ENCODE results near the gene TMEM178B.

Gene TMEM178B

DNA sequence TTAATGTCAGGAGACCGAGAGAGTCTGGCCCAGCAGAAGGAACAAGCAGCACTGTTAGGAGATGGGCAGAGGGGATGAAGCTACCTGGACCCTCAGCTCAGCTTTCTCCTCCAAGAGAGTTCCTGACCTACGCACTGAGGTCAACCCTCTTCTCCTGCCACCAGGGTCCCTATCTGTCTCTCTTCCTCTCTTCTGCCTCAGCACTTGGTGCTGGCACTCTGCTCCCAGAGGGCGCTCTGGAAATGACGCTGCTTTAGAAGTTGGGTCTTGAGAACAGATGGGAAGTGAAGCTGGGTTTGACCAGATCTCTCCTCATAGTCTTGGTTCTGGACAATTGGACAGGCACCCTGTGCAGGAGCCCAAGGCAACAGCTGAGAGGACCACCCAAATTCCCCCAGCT is 261.3 kb downstream of the TMEM178B start:
- no peak overlapping the region for H3K4me3 ChIP-seq (ENCODE audit: low read depth, low read length)
- H3K4me1 ChIP-seq (ENCODE audit: control insufficient read depth, insufficient read depth, low read length, unreplicated experiment) = no peaks in the 10 kb centered on the region
- H3K79me2 ChIP-seq (ENCODE audit: control insufficient read depth, insufficient read depth, low read length, unreplicated experiment) = no peaks in the 10 kb centered on the region
- no peaks in the 10 kb centered on the region for H3K27me3 ChIP-seq (ENCODE audit: insufficient read depth, low read length)
- H2AFZ ChIP-seq (ENCODE audit: low read length, unreplicated experiment) = no peak overlapping the region
- H3K36me3 ChIP-seq (ENCODE audit: insufficient read depth, low read length) = no peaks in the 10 kb centered on the region
- H3K27ac ChIP-seq (ENCODE audit: low read depth, low read length) = no peak overlapping the region

DNA sequence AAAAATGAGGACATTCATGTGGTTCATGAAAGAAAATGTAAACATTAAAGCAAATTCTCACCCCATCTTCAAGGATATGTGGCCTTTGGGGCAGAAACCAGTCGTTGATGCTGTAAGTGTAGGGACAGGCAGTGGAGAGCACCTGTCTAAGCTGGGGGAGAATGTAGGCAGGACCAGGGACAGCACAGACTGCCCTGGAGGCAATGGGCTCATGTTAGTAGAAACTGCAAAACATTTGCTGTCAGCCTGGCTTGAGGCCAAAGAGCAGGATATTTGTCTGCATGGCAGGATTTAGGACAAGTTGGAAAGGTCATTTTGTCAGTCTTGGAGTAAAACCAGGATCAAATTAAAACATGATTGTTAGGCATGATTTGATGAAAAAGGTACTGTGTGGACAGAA is 265.7 kb downstream of the TMEM178B start:
- Histone ChIP-seq H2AFZ (ENCODE audit: low read length, unreplicated experiment) (no peak overlapping the region), H3K36me3 (ENCODE audit: insufficient read depth, low read length) (no peaks in the 10 kb centered on the region), H3K27ac (ENCODE audit: low read depth, low read length) (no peak overlapping the region), H3K4me1 (ENCODE audit: control insufficient read depth, insufficient read depth, low read length, unreplicated experiment) (no peaks in the 10 kb centered on the region), H3K79me2 (ENCODE audit: control insufficient read depth, insufficient read depth, low read length, unreplicated experiment) (no peaks in the 10 kb centered on the region), H3K27me3 (ENCODE audit: insufficient read depth, low read length) (peaks cover 6% of the 10 kb centered on the region; the same call in 1 of the 2 replicates), H3K4me3 (ENCODE audit: low read depth, low read length) (no peak overlapping the region)

DNA sequence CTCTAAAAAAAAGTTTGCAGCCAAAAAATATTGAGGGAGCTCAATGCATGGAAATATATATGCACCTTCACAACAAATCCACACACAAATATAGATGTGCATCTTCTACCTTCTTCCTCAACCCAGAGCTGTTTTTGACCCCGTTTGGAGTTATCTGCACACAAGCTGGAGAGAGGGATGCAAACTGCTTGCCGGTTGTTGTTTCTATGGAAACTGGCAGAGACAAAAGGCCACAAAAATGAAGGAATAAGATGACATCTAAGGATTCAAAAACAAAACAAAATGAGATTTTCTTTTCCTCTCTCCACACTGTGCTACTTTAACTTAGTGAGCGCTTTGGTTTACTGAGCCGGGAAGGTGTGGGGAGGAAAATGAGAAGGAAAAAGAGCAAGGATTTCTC is 267.1 kb downstream of the TMEM178B start:
- Histone ChIP-seq H3K36me3 (ENCODE audit: insufficient read depth, low read length) (no peaks in the 10 kb centered on the region), H3K4me1 (ENCODE audit: control insufficient read depth, insufficient read depth, low read length, unreplicated experiment) (no peaks in the 10 kb centered on the region), H3K27me3 (ENCODE audit: insufficient read depth, low read length) (peaks cover 6% of the 10 kb centered on the region; the same call in 1 of the 2 replicates), H3K4me3 (ENCODE audit: low read depth, low read length) (no peak overlapping the region), H3K27ac (ENCODE audit: low read depth, low read length) (no peak overlapping the region), H2AFZ (ENCODE audit: low read length, unreplicated experiment) (no peak overlapping the region), H3K79me2 (ENCODE audit: control insufficient read depth, insufficient read depth, low read length, unreplicated experiment) (no peaks in the 10 kb centered on the region)

DNA sequence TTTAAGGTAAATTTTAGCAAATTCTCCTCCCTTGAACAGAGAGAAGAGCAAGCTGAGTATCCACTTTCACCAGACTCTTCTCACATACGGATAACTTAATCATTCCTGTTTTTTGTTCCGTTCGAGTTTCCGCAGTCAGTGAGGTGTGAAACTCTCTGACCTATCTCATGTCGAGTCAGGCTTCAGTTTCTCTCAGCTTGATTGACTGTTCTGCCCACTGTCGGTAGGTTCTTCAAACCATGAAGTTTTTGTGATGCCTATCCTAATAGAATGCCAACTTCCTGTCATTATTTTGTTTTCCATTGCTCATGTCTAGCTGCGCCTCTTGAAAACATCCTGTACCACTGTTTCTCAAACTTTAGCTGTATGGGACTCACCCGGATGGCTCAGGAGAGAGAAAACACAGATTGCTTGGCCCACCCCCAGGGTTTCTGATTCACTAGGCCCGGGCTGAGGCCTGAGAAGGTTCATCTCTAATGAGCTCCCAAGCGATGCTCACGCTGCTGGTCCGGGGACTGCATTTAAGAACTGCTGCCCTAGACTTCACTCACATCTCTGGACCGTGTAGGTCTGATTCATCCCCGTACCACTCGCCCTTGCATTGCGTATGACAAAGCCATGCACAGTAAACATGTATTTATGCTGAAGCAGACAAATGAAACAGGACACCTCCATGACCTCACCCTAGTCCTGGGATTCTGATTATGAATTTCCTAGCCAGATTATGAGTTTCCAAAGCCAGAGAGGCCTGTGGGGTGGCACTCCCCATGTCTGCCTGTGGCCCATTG is 269.0 kb downstream of the TMEM178B start:
- Histone ChIP-seq H3K27ac (ENCODE audit: low read depth, low read length) (no peak overlapping the region), H3K36me3 (ENCODE audit: insufficient read depth, low read length) (no peaks in the 10 kb centered on the region), H2AFZ (ENCODE audit: low read length, unreplicated experiment) (no peak overlapping the region), H3K4me3 (ENCODE audit: low read depth, low read length) (no peak overlapping the region), H3K79me2 (ENCODE audit: control insufficient read depth, insufficient read depth, low read length, unreplicated experiment) (no peaks in the 10 kb centered on the region), H3K27me3 (ENCODE audit: insufficient read depth, low read length) (peaks cover 6% of the 10 kb centered on the region; the same call in 1 of the 2 replicates), H3K4me1 (ENCODE audit: control insufficient read depth, insufficient read depth, low read length, unreplicated experiment) (no peaks in the 10 kb centered on the region)

DNA sequence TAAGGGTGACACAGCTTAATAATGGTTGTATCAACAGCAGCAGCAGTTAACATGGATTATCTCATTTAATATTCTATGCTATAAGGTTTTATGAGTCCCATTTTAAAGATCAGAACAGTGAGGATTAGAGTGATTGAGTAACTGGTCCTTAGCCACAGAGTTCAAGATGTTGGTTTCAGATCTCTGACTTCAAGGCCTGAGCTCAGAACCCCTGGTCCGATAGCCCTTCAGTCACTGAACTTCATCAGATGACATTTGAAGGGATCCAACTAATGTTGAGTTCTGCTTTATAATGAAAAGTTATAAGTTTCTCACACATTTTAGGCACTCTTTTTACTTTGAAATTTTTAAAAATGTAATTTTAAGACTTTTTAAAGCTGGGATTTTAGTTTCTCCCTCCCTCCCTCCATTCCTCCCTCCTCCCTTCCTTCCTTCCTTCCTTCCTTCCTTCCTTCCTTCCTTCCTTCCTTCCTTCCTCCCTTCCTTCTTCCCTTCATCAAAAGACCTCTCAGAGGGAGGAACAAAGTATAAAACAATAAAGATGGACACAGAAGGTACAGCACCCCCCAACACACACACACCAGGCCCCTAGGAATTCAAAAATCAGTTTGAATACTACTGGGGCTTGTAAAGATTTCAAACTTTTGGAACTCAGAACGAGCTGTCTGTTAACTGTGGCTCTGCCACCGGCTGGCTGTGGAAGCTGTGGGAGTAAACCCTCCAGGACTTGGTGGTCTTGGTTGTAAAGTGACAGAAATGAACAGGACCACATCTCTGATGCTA is 270.5 kb downstream of the TMEM178B start:
- Histone ChIP-seq H2AFZ (ENCODE audit: low read length, unreplicated experiment) (no peak overlapping the region), H3K36me3 (ENCODE audit: insufficient read depth, low read length) (no peaks in the 10 kb centered on the region), H3K27me3 (ENCODE audit: insufficient read depth, low read length) (peaks cover 12% of the 10 kb centered on the region; the same call in 1 of the 2 replicates), H3K4me3 (ENCODE audit: low read depth, low read length) (no peak overlapping the region), H3K79me2 (ENCODE audit: control insufficient read depth, insufficient read depth, low read length, unreplicated experiment) (no peaks in the 10 kb centered on the region), H3K27ac (ENCODE audit: low read depth, low read length) (no peak overlapping the region), H3K4me1 (ENCODE audit: control insufficient read depth, insufficient read depth, low read length, unreplicated experiment) (no peaks in the 10 kb centered on the region)

DNA sequence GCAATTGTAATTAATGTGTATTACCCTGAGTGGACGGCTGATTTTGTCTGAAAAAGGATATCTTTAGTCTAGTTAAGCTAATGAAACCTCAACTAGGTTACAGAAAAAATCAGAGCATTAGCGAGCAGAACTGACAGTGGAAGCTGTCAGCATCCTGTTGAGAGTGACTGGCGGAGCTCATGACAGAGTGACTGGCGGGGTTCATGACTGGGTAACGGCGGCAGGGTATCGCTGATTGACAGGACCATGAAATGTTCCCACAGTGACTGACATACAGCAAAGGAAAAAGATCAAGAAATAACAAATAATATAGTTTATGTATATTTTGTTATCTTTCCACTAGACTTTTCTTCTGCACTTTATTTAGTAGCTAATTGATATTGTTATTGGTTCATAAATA is 274.9 kb downstream of the TMEM178B start:
- H3K27me3 ChIP-seq (ENCODE audit: insufficient read depth, low read length) = peaks cover 6% of the 10 kb centered on the region; the same call in 1 of the 2 replicates
- no peak overlapping the region for H3K4me3 ChIP-seq (ENCODE audit: low read depth, low read length)
- H3K4me1 ChIP-seq (ENCODE audit: control insufficient read depth, insufficient read depth, low read length, unreplicated experiment) = peaks cover 3% of the 10 kb centered on the region

DNA sequence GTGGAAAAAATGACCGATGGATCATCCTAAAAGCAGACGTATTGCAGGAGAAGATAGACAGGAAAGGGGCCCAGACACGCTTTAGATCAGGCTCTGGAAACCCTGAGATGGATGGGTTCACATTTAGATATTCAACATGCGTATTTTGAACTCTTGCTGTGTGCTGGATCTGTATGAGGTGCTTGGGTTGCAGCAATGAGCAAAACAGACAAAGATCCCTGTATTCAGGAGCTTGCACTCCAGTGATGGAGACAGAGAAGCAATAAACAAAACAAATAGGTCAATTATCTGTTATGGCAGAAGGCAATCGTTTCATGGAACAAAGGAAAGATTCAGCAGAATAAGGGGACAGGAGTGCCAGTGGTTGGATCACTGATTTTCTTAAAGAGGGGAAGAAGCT is 275.5 kb downstream of the TMEM178B start:
- H3K79me2 ChIP-seq (ENCODE audit: control insufficient read depth, insufficient read depth, low read length, unreplicated experiment) = no peaks in the 10 kb centered on the region
- no peak overlapping the region for H3K27ac ChIP-seq (ENCODE audit: low read depth, low read length)
- H3K27me3 ChIP-seq (ENCODE audit: insufficient read depth, low read length) = peaks cover 6% of the 10 kb centered on the region; the same call in 1 of the 2 replicates
- no peak overlapping the region for H3K4me3 ChIP-seq (ENCODE audit: low read depth, low read length)
- H3K36me3 ChIP-seq (ENCODE audit: insufficient read depth, low read length) = no peaks in the 10 kb centered on the region
- no peak overlapping the region for H2AFZ ChIP-seq (ENCODE audit: low read length, unreplicated experiment)
- H3K4me1 ChIP-seq (ENCODE audit: control insufficient read depth, insufficient read depth, low read length, unreplicated experiment) = peaks cover 10% of the 10 kb centered on the region

More for the DNA sequence above, 274.9 kb downstream of the TMEM178B start:
- Histone ChIP-seq H2AFZ (ENCODE audit: low read length, unreplicated experiment) (no peak overlapping the region), H3K79me2 (ENCODE audit: control insufficient read depth, insufficient read depth, low read length, unreplicated experiment) (no peaks in the 10 kb centered on the region), H3K36me3 (ENCODE audit: insufficient read depth, low read length) (no peaks in the 10 kb centered on the region), H3K27ac (ENCODE audit: low read depth, low read length) (no peak overlapping the region)

DNA sequence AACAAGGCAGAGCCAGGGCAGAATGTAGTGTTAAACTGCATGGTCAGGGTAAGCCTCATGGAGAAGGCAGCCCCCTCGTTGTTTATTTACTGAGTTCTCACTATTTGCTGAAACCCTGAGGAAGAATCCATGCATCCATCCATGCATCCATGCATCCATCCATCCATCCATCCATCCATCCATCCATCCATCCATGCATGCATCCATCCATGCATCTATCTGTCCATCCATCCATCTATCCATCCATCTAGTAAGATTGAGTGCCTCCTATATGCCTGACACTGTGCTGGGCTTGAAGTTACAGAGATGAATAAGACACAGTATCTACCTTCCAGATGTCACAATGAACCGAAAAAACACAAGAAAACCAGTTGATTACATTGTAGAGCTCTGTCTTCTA is 275.9 kb downstream of the TMEM178B start:
- H3K79me2 ChIP-seq (ENCODE audit: control insufficient read depth, insufficient read depth, low read length, unreplicated experiment) = no peaks in the 10 kb centered on the region
- no peak overlapping the region for H3K27ac ChIP-seq (ENCODE audit: low read depth, low read length)
- peaks cover 6% of the 10 kb centered on the region; the same call in 1 of the 2 replicates for H3K27me3 ChIP-seq (ENCODE audit: insufficient read depth, low read length)
- H2AFZ ChIP-seq (ENCODE audit: low read length, unreplicated experiment) = no peak overlapping the region
- no peak overlapping the region for H3K4me3 ChIP-seq (ENCODE audit: low read depth, low read length)
- no peaks in the 10 kb centered on the region for H3K36me3 ChIP-seq (ENCODE audit: insufficient read depth, low read length)
- peaks cover 14% of the 10 kb centered on the region for H3K4me1 ChIP-seq (ENCODE audit: control insufficient read depth, insufficient read depth, low read length, unreplicated experiment)

DNA sequence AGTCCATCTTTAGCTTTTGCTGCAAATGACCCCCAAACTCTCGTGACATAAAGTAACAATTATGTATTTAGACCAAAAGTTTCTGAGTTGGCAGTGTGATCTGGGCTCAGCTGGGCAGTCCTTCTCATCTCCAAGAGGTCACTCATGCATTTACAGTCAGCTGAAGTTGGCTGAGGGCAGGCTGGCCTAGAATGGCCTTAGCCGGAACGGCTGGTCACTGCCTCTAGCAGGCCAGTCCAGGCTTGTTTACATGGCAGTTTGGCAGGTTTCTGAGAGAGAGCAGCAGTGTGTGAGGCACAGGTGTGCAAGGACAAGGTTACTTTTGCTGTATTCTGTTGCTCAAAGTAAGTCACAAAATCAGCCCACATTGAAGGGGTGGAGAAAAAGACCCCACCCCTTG is 277.3 kb downstream of the TMEM178B start:
- Histone ChIP-seq H3K4me1 (ENCODE audit: control insufficient read depth, insufficient read depth, low read length, unreplicated experiment) (peaks cover 26% of the 10 kb centered on the region), H3K79me2 (ENCODE audit: control insufficient read depth, insufficient read depth, low read length, unreplicated experiment) (no peaks in the 10 kb centered on the region), H3K27me3 (ENCODE audit: insufficient read depth, low read length) (peaks cover 6% of the 10 kb centered on the region; the same call in 1 of the 2 replicates), H3K4me3 (ENCODE audit: low read depth, low read length) (no peak overlapping the region), H3K27ac (ENCODE audit: low read depth, low read length) (no peak overlapping the region), H2AFZ (ENCODE audit: low read length, unreplicated experiment) (no peak overlapping the region), H3K36me3 (ENCODE audit: insufficient read depth, low read length) (no peaks in the 10 kb centered on the region)

DNA sequence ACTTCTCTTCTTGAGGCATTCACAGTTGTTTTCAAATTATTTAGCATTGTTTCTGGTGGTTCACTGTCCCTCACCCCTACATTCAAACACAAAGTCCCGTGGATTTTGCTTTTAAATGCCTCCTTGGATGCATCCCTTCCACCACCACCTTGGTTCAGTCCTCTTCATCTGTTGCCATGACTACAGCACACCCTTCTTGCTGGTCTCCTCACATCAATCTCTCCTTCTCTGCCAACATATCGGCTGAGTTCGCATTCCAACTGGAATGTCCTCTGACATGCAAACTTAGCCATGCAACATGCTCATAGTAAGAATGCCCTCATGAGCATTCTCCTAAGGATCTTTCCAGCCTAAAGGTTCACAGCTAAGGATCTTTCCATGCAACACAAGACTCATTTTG is 279.1 kb downstream of the TMEM178B start:
- Histone ChIP-seq H3K27ac (ENCODE audit: low read depth, low read length) (no peak overlapping the region), H3K79me2 (ENCODE audit: control insufficient read depth, insufficient read depth, low read length, unreplicated experiment) (no peaks in the 10 kb centered on the region), H3K27me3 (ENCODE audit: insufficient read depth, low read length) (peaks cover 5% of the 10 kb centered on the region; the same call in 1 of the 2 replicates), H3K4me3 (ENCODE audit: low read depth, low read length) (no peak overlapping the region), H3K4me1 (ENCODE audit: control insufficient read depth, insufficient read depth, low read length, unreplicated experiment) (peaks cover 34% of the 10 kb centered on the region), H2AFZ (ENCODE audit: low read length, unreplicated experiment) (no peak overlapping the region), H3K36me3 (ENCODE audit: insufficient read depth, low read length) (no peaks in the 10 kb centered on the region)

Data from ACC112 (cell line).